ENCODE data around the gene WFDC5. TPM values are rescaled to one million over a fixed set of nuclear protein-coding genes. Genes with fewer than 3 reads are reported as not detected.

The WFDC5 gene
- polyA plus RNA-seq, 1 of the 3 experiments (the other 2 are of a cell fraction) = 0.08 TPM

- H3K27me3 ChIP-seq (ENCODE audit: insufficient read depth) = no peaks in the 10 kb centered on the region
- ChIA-PET POLR2A (no interaction called here), CTCF (interaction anchor here (1.0 to 1.7 kb wide), 5 partner anchors 8 to 77 kb away, joined by 3 to 9 read pairs (median 4); no protein-coding TSS in a partner anchor)
- no peaks in the 10 kb centered on the region for H3K79me2 ChIP-seq (ENCODE audit: insufficient read depth)
- H3K9ac ChIP-seq = peak overlapping the region; percentile 55
- H3K4me2 ChIP-seq = peak overlapping the region; percentile 55; the same call in 1 of the 2 replicates
- peaks cover 22% of the 10 kb centered on the region for H3F3A ChIP-seq (replicated peaks; ENCODE audit: insufficient read depth)
- DNase-seq = no peak
- H3K36me3 ChIP-seq (replicated peaks in 1 of 2; ENCODE audit: control insufficient read depth in 1 of 2, insufficient read depth in 2 of 2, low read length in 1 of 2) = peaks cover 3 to 6% of the 10 kb centered on the region in 2 experiments
- no peaks in the 10 kb centered on the region for H3K9me3 ChIP-seq
- H3K9me2 ChIP-seq = no peaks in the 10 kb centered on the region
- H3K4me1 ChIP-seq (ENCODE audit: control insufficient read depth in 1 of 2, insufficient read depth in 2 of 2, low read depth in 1 of 2, low read length in 1 of 2) = peaks cover 0 to 4% of the 10 kb centered on the region in 2 experiments; a peak in 1 of 4 replicates
- TF ChIP-seq USF2 (IDR thresholded peaks at IDR 0.05; ENCODE audit: borderline replicate concordance, low read depth, low read length) (no peak), MAX (IDR thresholded peaks at IDR 0.05; ENCODE audit: low read depth) (no peak), GABPA (IDR thresholded peaks at IDR 0.05; ENCODE audit: low read depth) (no peak), MEF2A (IDR thresholded peaks at IDR 0.05; ENCODE audit: borderline replicate concordance, low read depth) (no peak), NFIC (IDR thresholded peaks at IDR 0.05; ENCODE audit: borderline replicate concordance) (no peak), EZH2phosphoT487 (IDR thresholded peaks at IDR 0.05; ENCODE audit: borderline replicate concordance, low read depth) (no peak), USF1 (IDR thresholded peaks at IDR 0.05; ENCODE audit: borderline replicate concordance, low read depth) (no peak), NRF1 (IDR thresholded peaks at IDR 0.05; ENCODE audit: low read depth, low read length) (no peak), TAF1 (IDR thresholded peaks at IDR 0.05; ENCODE audit: borderline replicate concordance, low read depth, low read length) (no peak), FOXJ3 (CRISPR knock-in tag; IDR thresholded peaks at IDR 0.05) (no peak), POLR2AphosphoS5 (IDR thresholded peaks at IDR 0.05; ENCODE audit: low read depth, low read length) (no peak), EP300 (IDR thresholded peaks at IDR 0.05; ENCODE audit: borderline replicate concordance in 1 of 2, low read depth in 1 of 2, low read length in 1 of 2) (no peak), RCOR1 (IDR thresholded peaks at IDR 0.05; ENCODE audit: low read length) (no peak), IRF3 (IDR thresholded peaks at IDR 0.05; ENCODE audit: low read depth, low read length) (no peak), RXRA (IDR thresholded peaks at IDR 0.05; ENCODE audit: borderline replicate concordance, low read depth) (no peak), CTCF (IDR thresholded peaks at IDR 0.05) (no peak)
- TF ChIP-seq, protein P1, sequence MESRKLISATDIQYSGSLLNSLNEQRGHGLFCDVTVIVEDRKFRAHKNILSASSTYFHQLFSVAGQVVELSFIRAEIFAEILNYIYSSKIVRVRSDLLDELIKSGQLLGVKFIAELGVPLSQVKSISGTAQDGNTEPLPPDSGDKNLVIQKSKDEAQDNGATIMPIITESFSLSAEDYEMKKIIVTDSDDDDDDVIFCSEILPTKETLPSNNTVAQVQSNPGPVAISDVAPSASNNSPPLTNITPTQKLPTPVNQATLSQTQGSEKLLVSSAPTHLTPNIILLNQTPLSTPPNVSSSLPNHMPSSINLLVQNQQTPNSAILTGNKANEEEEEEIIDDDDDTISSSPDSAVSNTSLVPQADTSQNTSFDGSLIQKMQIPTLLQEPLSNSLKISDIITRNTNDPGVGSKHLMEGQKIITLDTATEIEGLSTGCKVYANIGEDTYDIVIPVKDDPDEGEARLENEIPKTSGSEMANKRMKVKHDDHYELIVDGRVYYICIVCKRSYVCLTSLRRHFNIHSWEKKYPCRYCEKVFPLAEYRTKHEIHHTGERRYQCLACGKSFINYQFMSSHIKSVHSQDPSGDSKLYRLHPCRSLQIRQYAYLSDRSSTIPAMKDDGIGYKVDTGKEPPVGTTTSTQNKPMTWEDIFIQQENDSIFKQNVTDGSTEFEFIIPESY (IDR thresholded peaks at IDR 0.05; ENCODE audit: borderline replicate concordance, low read depth) = no peak
- peak overlapping the region; percentile 79 to 91; a peak in 3 of 4 replicates for H3K27ac ChIP-seq (ENCODE audit: low read depth in 2 of 2, low read length in 1 of 2)
- WGBS (ENCODE audit: low lambda C conversion rate) = 94% methylated on average over 3 of the region's 3 CpGs
- H4K20me1 ChIP-seq (ENCODE audit: insufficient read depth) = no peaks in the 10 kb centered on the region
- H2AFZ ChIP-seq (ENCODE audit: low read depth) = no peak overlapping the region
- no peak overlapping the region for H3K4me3 ChIP-seq (ENCODE audit: low read depth in 2 of 2, low read length in 1 of 2)
Observed at GRCh38 chr20:45087097-45087790, 27.7 kb downstream of the WFDC5 start.

Data from SK-N-SH (cell line).